Skeletal muscle tissue (tissue), 4 donors: ENCODE results near the gene NPHP4. TPM values are rescaled to one million over a fixed set of nuclear protein-coding genes. Genes with fewer than 3 reads are reported as not detected.

Experiments used
- H3K27ac ChIP-seq: one replicate; pipeline ENCODE4 v1.7.0; 2013; ENCODE audit warnings: mild to moderate bottlenecking, low read depth, low read length, inconsistent platforms
- H3K27me3 ChIP-seq, 3 donors: one replicate each; pipeline ENCODE4 v1.7.0; 2013; ENCODE audit warnings: low read length in 3 of 3; ENCODE audit not compliant: control insufficient read depth in 3 of 3, insufficient read depth in 3 of 3
- H3K36me3 ChIP-seq, 3 donors: one replicate each; pipeline ENCODE4 v1.7.0; 2013; ENCODE audit warnings: low read length in 3 of 3; ENCODE audit not compliant: control insufficient read depth in 3 of 3, insufficient read depth in 3 of 3
- H3K4me1 ChIP-seq, 3 donors: one replicate each; pipeline ENCODE4 v1.7.0; 2013; ENCODE audit warnings: low read length in 3 of 3, mild to moderate bottlenecking in 3 of 3; ENCODE audit not compliant: control insufficient read depth in 3 of 3, insufficient read depth in 3 of 3
- H3K4me3 ChIP-seq, 3 donors: one replicate each; pipeline ENCODE4 v1.7.0; 2013; ENCODE audit warnings: low read length in 3 of 3
- H3K9ac ChIP-seq, 3 donors: one replicate each; pipeline ENCODE4 v1.7.0; 2013; ENCODE audit warnings: low read length in 3 of 3, mild to moderate bottlenecking in 3 of 3, moderate library complexity in 2 of 3, low read depth in 1 of 3
- H3K9me3 ChIP-seq, 3 donors: one replicate each; pipeline ENCODE4 v1.7.0; 2013; ENCODE audit warnings: low read length in 3 of 3; ENCODE audit not compliant: control insufficient read depth in 3 of 3
- total RNA-seq: library from RNA; depleted of rRNA; stranded (reverse); fragments of >200 nt; gene quantifications from one replicate; pipeline ENCODE4 v1.2.3, GENCODE V29; 2014
- donor health status: Osteomylitis.

NPHP4 gene
- total RNA-seq, 1 donor from 2014 or later: 5.2 TPM

- Histone ChIP-seq H3K9me3 (no peaks in the 10 kb centered on the region), H3K4me3 (no peak overlapping the region), H3K9ac (no peak overlapping the region), H3K4me1 (peaks cover 3 to 5% (median 3%) of the 10 kb centered on the region in 3 donors), H3K27ac (no peak overlapping the region), H3K27me3 (no peaks in the 10 kb centered on the region), H3K36me3 (no peaks in the 10 kb centered on the region)
These were observed 77.4 kb downstream of the NPHP4 start for GRCh38 chr1:5914676-5915365.

DNA sequence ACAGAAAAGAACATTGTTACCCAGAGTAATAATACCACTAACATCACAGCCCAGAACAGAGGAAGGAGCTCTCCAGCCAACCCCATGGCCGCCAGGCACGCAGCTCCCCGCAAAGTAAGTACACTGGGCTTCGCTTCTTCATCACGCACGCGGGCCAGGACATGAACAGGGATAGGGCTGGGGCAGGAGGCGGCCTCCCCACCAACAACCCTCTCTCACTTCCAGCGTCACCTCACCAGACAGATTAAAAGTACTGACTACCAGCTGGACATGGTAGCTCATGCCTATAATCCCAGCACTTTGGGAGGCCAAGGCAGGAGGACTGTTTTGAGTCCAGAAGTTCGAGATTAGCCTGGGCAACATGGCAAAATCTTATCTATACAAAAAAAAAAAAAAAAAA is 78.3 kb downstream of the NPHP4 start:
- Histone ChIP-seq H3K9ac (no peak overlapping the region), H3K9me3 (no peaks in the 10 kb centered on the region), H3K27me3 (no peaks in the 10 kb centered on the region), H3K27ac (no peak overlapping the region), H3K4me1 (peaks cover 3 to 5% (median 3%) of the 10 kb centered on the region in 3 donors), H3K4me3 (no peak overlapping the region), H3K36me3 (no peaks in the 10 kb centered on the region)

- Histone ChIP-seq H3K4me3 (no peak overlapping the region), H3K27me3 (no peaks in the 10 kb centered on the region), H3K9me3 (no peaks in the 10 kb centered on the region), H3K4me1 (peaks cover 3 to 5% (median 3%) of the 10 kb centered on the region in 3 donors), H3K27ac (no peak overlapping the region), H3K9ac (no peak overlapping the region), H3K36me3 (no peaks in the 10 kb centered on the region)
These were observed 79.0 kb downstream of the NPHP4 start for GRCh38 chr1:5913078-5913845.

- Histone ChIP-seq H3K4me3 (no peak overlapping the region), H3K36me3 (no peaks in the 10 kb centered on the region), H3K9me3 (no peaks in the 10 kb centered on the region), H3K9ac (no peak overlapping the region), H3K27me3 (no peaks in the 10 kb centered on the region), H3K4me1 (peaks cover 3 to 5% (median 3%) of the 10 kb centered on the region in 3 donors), H3K27ac (no peak overlapping the region)
These were observed 80.4 kb downstream of the NPHP4 start for GRCh38 chr1:5911871-5912271.

- Histone ChIP-seq H3K9me3 (no peaks in the 10 kb centered on the region), H3K36me3 (no peaks in the 10 kb centered on the region), H3K9ac (no peak overlapping the region), H3K27me3 (no peaks in the 10 kb centered on the region), H3K27ac (no peak overlapping the region), H3K4me3 (no peak overlapping the region), H3K4me1 (peaks cover 3 to 5% (median 3%) of the 10 kb centered on the region in 3 donors)
These were observed 81.1 kb downstream of the NPHP4 start for GRCh38 chr1:5911157-5911556.

- Histone ChIP-seq H3K4me3 (no peak overlapping the region), H3K9me3 (no peaks in the 10 kb centered on the region), H3K27me3 (no peaks in the 10 kb centered on the region), H3K36me3 (no peaks in the 10 kb centered on the region), H3K27ac (no peak overlapping the region), H3K4me1 (peaks cover under 1 to 3% (median 1%) of the 10 kb centered on the region in 3 donors), H3K9ac (no peak overlapping the region)
These were observed 81.6 kb downstream of the NPHP4 start for GRCh38 chr1:5910666-5911065.

DNA sequence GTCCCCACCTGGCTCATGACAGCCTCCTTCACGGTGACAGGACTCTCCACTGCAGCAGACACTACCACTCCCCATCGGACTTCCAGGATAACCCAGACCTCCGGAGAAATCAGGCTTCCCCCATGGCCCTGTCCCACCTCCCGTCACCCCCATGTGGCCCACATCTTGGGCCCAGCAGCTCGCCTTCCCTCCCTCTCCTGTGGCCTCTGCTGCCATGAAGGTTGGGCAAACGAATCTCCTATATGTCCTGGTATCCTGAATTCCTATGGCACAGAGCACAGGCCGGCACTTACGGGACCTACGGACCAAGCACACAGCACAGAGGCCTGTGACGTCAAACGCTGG is 82.0 kb downstream of the NPHP4 start:
- peaks cover 3 to 4% (median 3%) of the 10 kb centered on the region in 3 donors for H3K36me3 ChIP-seq

GRCh38 chr1:5909576-5910275 is 82.5 kb downstream of the NPHP4 start:
- Histone ChIP-seq H3K4me3 (no peak overlapping the region), H3K4me1 (no peaks in the 10 kb centered on the region), H3K9ac (no peak overlapping the region), H3K27ac (no peak overlapping the region), H3K27me3 (no peaks in the 10 kb centered on the region), H3K36me3 (peaks cover 4 to 7% (median 6%) of the 10 kb centered on the region in 3 donors), H3K9me3 (no peaks in the 10 kb centered on the region)

More for the DNA sequence above, 82.0 kb downstream of the NPHP4 start:
- no peak overlapping the region for H3K27ac ChIP-seq
- no peaks in the 10 kb centered on the region for H3K4me1 ChIP-seq
- H3K9ac ChIP-seq: no peak overlapping the region
- H3K27me3 ChIP-seq: no peaks in the 10 kb centered on the region
- H3K4me3 ChIP-seq: no peak overlapping the region
- H3K9me3 ChIP-seq: no peaks in the 10 kb centered on the region

GRCh38 chr1:5908461-5909375 is 83.5 kb downstream of the NPHP4 start:
- Histone ChIP-seq H3K36me3 (peaks cover 5 to 16% (median 11%) of the 10 kb centered on the region in 3 donors), H3K27ac (no peak overlapping the region), H3K9me3 (no peaks in the 10 kb centered on the region), H3K27me3 (no peaks in the 10 kb centered on the region), H3K9ac (no peak overlapping the region), H3K4me1 (no peaks in the 10 kb centered on the region), H3K4me3 (no peak overlapping the region)
